H9 (cell line): ENCODE measurements around the gene TTC24. TPM values are rescaled to one million over a fixed set of nuclear protein-coding genes. Genes with fewer than 3 reads are reported as not detected.

ENCODE experiments used
- DNase-seq: peaks from one replicate; pipeline ENCODE4 v3.0.0-alpha.2; 2017
- H2AFZ ChIP-seq: one replicate; pipeline ENCODE4 v1.6.1; 2013; ENCODE audit warnings: mild to moderate bottlenecking, low read length, control low read depth, moderate library complexity
- H2AK5ac ChIP-seq: 2 replicates; pipeline ENCODE4 v1.6.1; 2013; ENCODE audit warnings: low read length, control low read depth, mixed read lengths; ENCODE audit not compliant: insufficient read length
- H2BK120ac ChIP-seq: one replicate; pipeline ENCODE4 v1.6.1; 2013; ENCODE audit warnings: low read depth, mild to moderate bottlenecking, low read length, control low read depth, inconsistent platforms; ENCODE audit not compliant: poor library complexity, severe bottlenecking
- H2BK12ac ChIP-seq: 2 replicates; pipeline ENCODE4 v1.6.1; 2013; ENCODE audit warnings: low read length, control low read depth, mixed read lengths, low read depth; ENCODE audit not compliant: insufficient read length
- H2BK15ac ChIP-seq: 2 replicates; pipeline ENCODE4 v1.6.1; 2013; ENCODE audit warnings: low read depth, low read length, control low read depth
- H2BK20ac ChIP-seq: one replicate; pipeline ENCODE4 v1.6.1; 2013; ENCODE audit warnings: low read depth, mild to moderate bottlenecking, low read length, control low read depth, inconsistent platforms; ENCODE audit not compliant: poor library complexity, severe bottlenecking
- H2BK5ac ChIP-seq: 2 replicates; pipeline ENCODE4 v1.6.1; 2013; ENCODE audit warnings: low read length, control low read depth, mixed read lengths; ENCODE audit not compliant: insufficient read length
- H3K14ac ChIP-seq: 2 replicates; pipeline ENCODE4 v1.6.1; 2013; ENCODE audit warnings: low read length, control low read depth; ENCODE audit not compliant: insufficient read depth
- H3K18ac ChIP-seq: 2 replicates; pipeline ENCODE4 v1.6.1; 2013; ENCODE audit warnings: low read depth, mild to moderate bottlenecking, mixed read lengths, low read length, control low read depth; ENCODE audit not compliant: insufficient read length
- H3K23ac ChIP-seq: 2 replicates; pipeline ENCODE4 v1.6.1; 2013; ENCODE audit warnings: low read length, control low read depth, mixed read lengths, low read depth; ENCODE audit not compliant: insufficient read length
- H3K23me2 ChIP-seq: 2 replicates; pipeline ENCODE4 v1.6.1; 2013; ENCODE audit warnings: low read depth, mild to moderate bottlenecking, mixed read lengths, low read length, control low read depth; ENCODE audit not compliant: insufficient read length, poor library complexity, severe bottlenecking
- H3K27ac ChIP-seq: 2 replicates; pipeline ENCODE4 v1.5.1; 2013; ENCODE audit warnings: low read length, control low read depth, mixed read lengths, low read depth; ENCODE audit not compliant: insufficient read length
- H3K27me3 ChIP-seq: 2 replicates; pipeline ENCODE4 v1.6.1; 2013; ENCODE audit warnings: low read length, control low read depth, inconsistent platforms; ENCODE audit not compliant: insufficient read depth
- H3K4ac ChIP-seq: 2 replicates; pipeline ENCODE4 v1.6.1; 2013; ENCODE audit warnings: low read depth, mild to moderate bottlenecking, control low read depth, inconsistent platforms, low read length, moderate library complexity
- H3K4me1 ChIP-seq: 2 replicates; pipeline ENCODE4 v1.6.1; 2013; ENCODE audit warnings: low read length, control low read depth, inconsistent platforms; ENCODE audit not compliant: insufficient read depth
- H3K4me2 ChIP-seq: 2 replicates; pipeline ENCODE4 v1.6.1; 2013; ENCODE audit warnings: low read length, control low read depth, mixed read lengths; ENCODE audit not compliant: insufficient read length, insufficient read depth
- H3K56ac ChIP-seq: 2 replicates; pipeline ENCODE4 v1.6.1; 2013; ENCODE audit warnings: low read depth, mild to moderate bottlenecking, mixed read lengths, low read length, control low read depth; ENCODE audit not compliant: insufficient read length
- H3K79me1 ChIP-seq: 2 replicates; pipeline ENCODE4 v1.6.1; 2013; ENCODE audit warnings: low read depth, mild to moderate bottlenecking, moderate library complexity, low read length, control low read depth, inconsistent platforms; ENCODE audit not compliant: insufficient read depth, poor library complexity, severe bottlenecking
- H3K79me2 ChIP-seq: 2 replicates; pipeline ENCODE4 v1.6.1; 2013; ENCODE audit warnings: low read length, control low read depth, inconsistent platforms; ENCODE audit not compliant: insufficient read depth
- H3K9ac ChIP-seq: 2 replicates; pipeline ENCODE4 v1.6.1; 2013; ENCODE audit warnings: low read length, control low read depth, mixed read lengths; ENCODE audit not compliant: insufficient read length; ENCODE audit errors: extremely low read depth
- H3K9me3 ChIP-seq: one replicate; pipeline ENCODE4 v1.6.1; 2013; ENCODE audit warnings: low read depth, low read length, inconsistent platforms; ENCODE audit not compliant: control insufficient read depth
- H3T11ph ChIP-seq: one replicate; pipeline ENCODE4 v1.6.1; 2013; ENCODE audit warnings: mild to moderate bottlenecking, low read length, control low read depth, inconsistent platforms
- H4K20me1 ChIP-seq: one replicate; pipeline ENCODE4 v1.6.1; 2013; ENCODE audit not compliant: control insufficient read depth, insufficient read length, insufficient read depth
- H4K5ac ChIP-seq: 2 replicates; pipeline ENCODE4 v1.6.1; 2013; ENCODE audit warnings: low read depth, mild to moderate bottlenecking, mixed read lengths, low read length, control low read depth; ENCODE audit not compliant: insufficient read length
- H4K8ac ChIP-seq: replicated peaks from 2 replicates; pipeline ENCODE4 v1.6.1; 2013; ENCODE audit warnings: low read length, control low read depth, mixed read lengths, low read depth; ENCODE audit not compliant: insufficient read length
- H4K91ac ChIP-seq: 2 replicates; pipeline ENCODE4 v1.6.1; 2013; ENCODE audit warnings: low read depth, mild to moderate bottlenecking, moderate library complexity, mixed read lengths, low read length, control low read depth; ENCODE audit not compliant: insufficient read length
- H3K27ac Mint-ChIP-seq, 3 experiments: 2 replicates in 2 of 3; 3 replicates in 1 of 3; pipeline ENCODE4 v1.8.0; 2020 to 2021; ENCODE audit warnings: mixed read lengths in 3 of 3, mild to moderate bottlenecking in 1 of 3, moderate library complexity in 1 of 3
- H3K27me3 Mint-ChIP-seq: 2 replicates; pipeline ENCODE4 v1.8.0; 2021; ENCODE audit warnings: low read depth, mild to moderate bottlenecking, moderate library complexity, mixed read lengths
- H3K36me3 Mint-ChIP-seq, 3 experiments: 2 replicates in 2 of 3; 3 replicates in 1 of 3; pipeline ENCODE4 v1.8.0; 2020 to 2021; ENCODE audit warnings: low read depth in 3 of 3, mixed read lengths in 3 of 3; ENCODE audit not compliant: insufficient read depth in 1 of 3
- H3K4me1 Mint-ChIP-seq, 2 experiments: 2 replicates each; pipeline ENCODE4 v1.8.0; 2020; ENCODE audit warnings: mixed read lengths in 2 of 2
- H3K4me3 Mint-ChIP-seq, 2 experiments: 2 replicates in 1 of 2; 3 replicates in 1 of 2; pipeline ENCODE4 v1.8.0; 2020 to 2021; ENCODE audit warnings: mild to moderate bottlenecking in 2 of 2, mixed read lengths in 2 of 2, moderate library complexity in 1 of 2
- H3K9me3 Mint-ChIP-seq, 2 experiments: 2 replicates in 1 of 2; 3 replicates in 1 of 2; pipeline ENCODE4 v1.8.0; 2020; ENCODE audit warnings: mild to moderate bottlenecking in 2 of 2, mixed read lengths in 2 of 2, moderate library complexity in 1 of 2
- WGBS: extraction: QIAGEN DNeasy Blood & Tissue Kit; methylation state at CpG from one replicate; pipeline ENCODE4 v1.1.7; 2013; ENCODE audit warnings: missing lambda C conversion rate, low lambda C conversion rate, mixed read lengths; ENCODE audit not compliant: insufficient read length; ENCODE audit errors: extremely low coverage; 5-methylcytosine and 5-hydroxymethylcytosine counted together
- total RNA-seq: library from RNA; stranded (reverse); gene quantifications from 2 replicates; pipeline ENCODE4 v1.2.1, GENCODE V29; 2021
- TF ChIP-seq, protein P1 (sequence below): fragments of 200-600 bp; sonication (generic); conservative IDR thresholded peaks from 3 replicates; pipeline ENCODE4 v1.8.0; 2021; ENCODE audit warnings: antibody characterized with exemption, mild to moderate bottlenecking

Gene TTC24
- total RNA-seq, 1 experiment from 2014 or later = 0.26 TPM

GRCh38 chr1:156598125-156598524 is 18.6 kb downstream of the TTC24 start:
- Histone ChIP-seq H4K5ac (no peak overlapping the region), H3K9ac (no peak overlapping the region), H3K23ac (no peak overlapping the region), H3K27me3 (no peaks in the 10 kb centered on the region), H3K79me2 (no peaks in the 10 kb centered on the region; the same call in 1 of the 2 replicates), H3K14ac (no peak overlapping the region), H3K4me2 (no peak overlapping the region), H3K23me2 (peaks cover 4% of the 10 kb centered on the region), H3K27ac (no peak overlapping the region), H2AK5ac (no peak overlapping the region), H3K79me1 (no peaks in the 10 kb centered on the region), H3K56ac (no peak overlapping the region), H4K8ac (no peak overlapping the region), H4K20me1 (peaks cover 2% of the 10 kb centered on the region), H2BK15ac (no peak overlapping the region), H3K4ac (no peak overlapping the region), H2AFZ (no peak overlapping the region), H3T11ph (no peak overlapping the region), H3K4me1 (no peaks in the 10 kb centered on the region; the same call in 1 of the 2 replicates), H2BK120ac (no peak overlapping the region), H3K18ac (no peak overlapping the region), H2BK20ac (no peak overlapping the region), H4K91ac (no peak overlapping the region), H2BK12ac (no peak overlapping the region), H3K9me3 (no peaks in the 10 kb centered on the region), H2BK5ac (no peak overlapping the region)
- WGBS = no CpG with 5 or more reads among the region's 5 CpGs
- Mint-ChIP-seq H3K4me3 (no peak overlapping the region), H3K27me3 (peaks cover 2% of the 10 kb centered on the region; the same call in 1 of the 2 replicates), H3K36me3 (peaks cover 29 to 66% (median 51%) of the 10 kb centered on the region in 3 experiments; a peak in 6 of 7 replicates), H3K9me3 (no peaks in the 10 kb centered on the region; a peak in 2 of 5 replicates), H3K4me1 (peaks cover 15 to 23% of the 10 kb centered on the region in 2 experiments), H3K27ac (no peak overlapping the region)
- no peak for DNase-seq
- TF ChIP-seq, protein P1, sequence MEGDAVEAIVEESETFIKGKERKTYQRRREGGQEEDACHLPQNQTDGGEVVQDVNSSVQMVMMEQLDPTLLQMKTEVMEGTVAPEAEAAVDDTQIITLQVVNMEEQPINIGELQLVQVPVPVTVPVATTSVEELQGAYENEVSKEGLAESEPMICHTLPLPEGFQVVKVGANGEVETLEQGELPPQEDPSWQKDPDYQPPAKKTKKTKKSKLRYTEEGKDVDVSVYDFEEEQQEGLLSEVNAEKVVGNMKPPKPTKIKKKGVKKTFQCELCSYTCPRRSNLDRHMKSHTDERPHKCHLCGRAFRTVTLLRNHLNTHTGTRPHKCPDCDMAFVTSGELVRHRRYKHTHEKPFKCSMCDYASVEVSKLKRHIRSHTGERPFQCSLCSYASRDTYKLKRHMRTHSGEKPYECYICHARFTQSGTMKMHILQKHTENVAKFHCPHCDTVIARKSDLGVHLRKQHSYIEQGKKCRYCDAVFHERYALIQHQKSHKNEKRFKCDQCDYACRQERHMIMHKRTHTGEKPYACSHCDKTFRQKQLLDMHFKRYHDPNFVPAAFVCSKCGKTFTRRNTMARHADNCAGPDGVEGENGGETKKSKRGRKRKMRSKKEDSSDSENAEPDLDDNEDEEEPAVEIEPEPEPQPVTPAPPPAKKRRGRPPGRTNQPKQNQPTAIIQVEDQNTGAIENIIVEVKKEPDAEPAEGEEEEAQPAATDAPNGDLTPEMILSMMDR = no peak
